Retina (tissue), 1 donor: ENCODE results near the gene CCDC190.
"Not testable (repeated sequence)": the region's sequence is repeated elsewhere in the genome, so short reads cannot be mapped to it uniquely, and the experiment has no call there.

Experiments
- DNase-seq: peaks from one replicate; pipeline ENCODE4 v3.0.0-alpha.2; 2016

CCDC190 gene

DNA sequence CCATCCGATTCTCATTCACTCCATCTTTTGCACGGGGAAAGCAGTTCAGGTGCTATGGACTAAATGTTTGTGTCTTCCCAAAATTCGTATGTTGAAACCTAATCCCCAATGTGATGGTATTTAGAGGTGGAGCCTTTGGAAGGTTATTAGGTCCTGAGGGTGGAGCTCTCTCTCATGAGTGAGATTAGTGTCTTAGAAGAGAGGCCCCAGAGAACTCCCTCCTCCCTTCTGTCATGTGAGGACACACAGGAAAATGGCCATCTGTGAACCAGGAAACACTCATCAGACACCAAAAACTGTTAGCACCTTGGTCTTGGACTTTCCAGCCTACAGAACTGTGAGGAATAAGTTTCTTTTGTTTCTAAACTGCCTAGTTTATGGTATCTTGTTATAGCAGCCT, 15.8 kb upstream of the CCDC190 start:
- DNase-seq, result no peak

DNA sequence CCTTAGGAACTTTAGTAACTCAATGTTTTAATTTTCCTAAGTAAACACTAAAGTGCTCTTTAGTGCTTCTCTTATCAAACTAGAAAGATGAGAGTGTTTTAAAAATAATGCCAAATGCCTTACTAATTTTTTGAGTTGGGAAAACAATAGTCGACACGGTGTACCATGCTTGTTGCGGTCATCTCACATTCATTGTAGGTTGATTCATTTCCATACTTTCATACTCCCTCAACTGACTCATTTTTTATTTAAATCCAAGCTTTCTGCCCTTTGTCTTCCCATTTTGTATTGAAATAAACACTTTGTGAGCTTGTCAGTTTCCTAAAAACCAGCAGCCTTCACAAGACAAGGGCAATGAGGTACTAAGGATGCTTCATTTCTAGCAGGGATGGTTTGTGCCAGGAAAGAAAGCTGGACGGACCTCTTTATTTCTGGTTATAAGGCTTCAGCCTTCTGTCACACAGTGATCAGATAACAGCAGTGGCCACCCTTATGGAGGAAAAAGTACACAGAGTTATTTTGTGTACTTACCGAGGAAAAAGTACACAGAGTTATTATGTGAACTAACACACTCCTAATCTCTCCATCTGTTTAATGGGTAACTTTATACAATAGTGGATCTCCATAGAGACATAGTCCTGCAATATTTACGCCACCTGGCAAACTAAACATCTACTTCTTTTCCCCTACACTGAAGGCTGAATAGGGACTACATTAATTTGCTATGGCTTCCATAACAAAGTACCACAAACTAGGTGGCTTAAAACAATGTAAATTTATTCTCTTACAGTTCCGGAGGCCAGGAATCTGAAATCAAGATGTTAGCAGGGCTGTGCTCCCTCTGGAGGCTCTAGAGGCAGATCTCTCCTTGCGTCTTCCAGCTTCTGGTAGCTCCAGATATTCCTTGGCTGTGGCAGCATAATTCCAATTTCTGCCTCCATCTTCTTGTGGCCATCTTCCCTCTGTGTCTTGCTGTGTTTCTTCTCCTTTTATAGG, 13.0 kb upstream of the CCDC190 start:
- no peak for DNase-seq

DNA sequence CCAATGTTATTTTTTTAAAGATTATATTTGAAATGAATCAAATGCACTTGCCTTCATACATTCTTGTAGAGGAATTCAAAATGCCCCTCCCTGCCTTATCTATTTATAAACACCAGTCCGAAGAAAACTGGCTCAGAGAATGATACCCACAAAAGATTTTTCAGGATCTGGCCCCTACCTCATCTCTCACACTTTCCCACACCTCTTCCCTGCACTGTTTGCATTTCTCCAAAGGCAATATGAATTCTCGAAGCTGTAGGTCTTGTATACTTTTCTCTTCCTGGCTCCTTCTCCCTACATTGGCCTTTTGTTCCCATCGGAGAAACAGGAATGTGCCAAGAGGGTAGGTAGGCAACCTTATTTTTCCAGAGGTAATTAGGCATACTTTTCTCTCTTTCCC, 12.0 kb upstream of the CCDC190 start:
- DNase-seq, result no peak

DNA sequence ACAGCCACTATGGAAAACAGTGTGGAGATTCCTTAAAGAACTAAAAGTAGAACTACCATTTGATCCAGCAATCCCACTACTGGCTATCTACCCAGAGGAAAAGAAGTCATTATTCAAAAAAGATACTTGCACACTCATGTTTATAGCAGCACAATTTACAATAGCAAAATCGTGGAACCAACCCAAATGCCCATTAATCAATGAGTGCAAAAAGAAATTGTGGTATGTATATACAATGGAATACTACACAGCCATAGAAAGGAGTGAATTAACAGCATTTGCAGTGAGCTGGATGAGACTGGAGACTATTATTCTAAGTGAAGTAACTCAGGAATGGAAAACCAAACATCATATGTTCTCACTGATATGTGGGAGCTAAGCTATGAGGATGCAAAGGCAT, 10.4 kb upstream of the CCDC190 start:
- DNase-seq, result not testable (repeated sequence)

DNA sequence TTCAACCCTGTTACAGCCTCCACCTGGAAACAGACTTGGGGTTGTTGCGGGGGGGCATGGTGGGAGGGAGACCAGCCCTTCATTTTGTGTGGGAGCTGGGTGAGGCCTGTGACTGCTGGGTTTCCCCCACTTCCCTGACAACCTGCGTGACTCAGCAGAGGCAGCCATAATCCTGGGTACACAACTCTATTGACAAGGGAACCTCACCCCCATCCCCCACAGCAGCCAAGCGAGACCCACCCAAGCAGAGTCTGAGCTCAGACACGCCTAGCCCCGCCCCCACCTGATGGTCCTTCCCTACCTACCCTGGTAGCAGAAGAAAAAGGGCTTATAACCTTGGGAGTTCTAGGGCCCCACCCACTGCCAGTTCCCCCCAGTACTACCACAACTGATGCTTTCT, 8.0 kb upstream of the CCDC190 start:
- DNase-seq, result no peak

DNA sequence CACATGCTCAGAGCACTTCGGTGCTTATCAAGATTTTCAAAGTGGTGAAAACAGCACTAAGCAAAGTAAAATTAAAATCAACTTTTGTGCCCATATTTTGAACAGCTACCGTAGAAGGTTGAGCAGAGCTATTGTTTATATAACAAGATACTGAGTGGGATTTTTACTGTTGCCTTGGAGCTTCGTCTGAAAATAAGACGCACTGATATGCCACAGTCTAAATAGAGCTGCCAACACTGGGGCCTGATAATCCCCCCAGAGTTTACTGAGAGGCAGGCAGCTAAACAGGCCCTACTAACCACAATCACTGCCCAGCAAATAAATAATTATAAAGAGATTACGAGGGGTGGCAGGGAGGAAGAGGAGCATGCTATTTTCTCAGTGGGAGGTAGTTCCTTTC, 650 bp upstream of the CCDC190 start:
- no peak for DNase-seq

DNA sequence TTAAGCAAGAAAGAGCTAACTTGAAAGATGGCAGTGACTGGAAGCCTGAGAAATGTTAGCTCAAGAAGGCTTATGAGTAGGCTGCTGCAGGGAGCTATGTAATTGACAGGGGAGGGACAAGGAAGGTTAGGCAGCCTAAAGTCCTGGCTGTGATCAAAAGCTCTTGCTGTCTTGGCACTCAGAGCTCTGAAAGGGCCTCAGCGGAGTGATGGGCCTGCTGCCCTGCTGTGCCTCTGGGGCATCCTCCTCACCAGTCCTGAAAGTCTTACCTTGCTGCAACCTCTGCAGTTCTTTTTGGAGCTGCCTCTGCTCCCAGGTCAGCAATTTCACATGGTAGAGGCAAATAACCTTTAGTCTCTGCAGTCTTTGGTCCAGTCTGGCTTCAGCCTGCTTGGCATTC, 1.8 kb downstream of the CCDC190 start:
- no peak for DNase-seq

DNA sequence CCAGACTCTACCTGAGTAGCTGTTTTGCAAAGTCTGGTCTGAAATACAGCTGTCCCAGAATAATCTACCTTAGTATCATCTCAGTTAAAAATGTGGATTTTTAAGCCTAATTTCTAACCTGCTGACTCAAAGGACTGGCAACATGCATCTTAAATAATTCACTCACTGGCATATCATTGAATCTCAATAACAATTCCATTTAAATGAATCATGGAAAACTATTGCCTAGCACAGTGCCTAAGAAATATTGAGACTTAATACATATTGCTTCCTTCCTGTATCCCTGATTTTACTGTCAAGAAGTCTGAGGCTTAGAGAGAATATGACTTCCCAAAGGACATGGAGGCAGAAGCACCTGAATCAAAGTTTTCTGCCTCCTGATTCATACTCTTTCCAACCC, 3.1 kb downstream of the CCDC190 start:
- DNase-seq, result no peak

DNA sequence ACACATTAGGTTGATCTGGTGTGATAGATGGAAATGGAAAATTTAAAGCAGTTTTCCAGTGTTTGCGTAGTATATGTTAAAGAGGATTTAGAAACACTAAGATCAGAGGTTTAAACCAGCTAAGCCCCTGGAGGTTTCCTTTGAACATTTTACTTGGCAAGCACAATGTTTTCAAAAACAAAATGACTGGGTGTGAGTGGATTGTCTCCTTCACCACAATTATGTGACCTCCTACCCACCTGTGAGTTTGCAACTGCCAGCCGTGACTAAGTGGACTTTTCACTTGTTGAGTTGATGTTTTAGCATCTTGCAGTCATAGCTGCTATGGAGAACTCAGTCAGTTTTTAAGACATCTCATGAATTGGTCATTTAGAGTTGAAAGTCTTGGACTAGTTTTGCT, 4.7 kb downstream of the CCDC190 start:
- DNase-seq, result no peak

DNA sequence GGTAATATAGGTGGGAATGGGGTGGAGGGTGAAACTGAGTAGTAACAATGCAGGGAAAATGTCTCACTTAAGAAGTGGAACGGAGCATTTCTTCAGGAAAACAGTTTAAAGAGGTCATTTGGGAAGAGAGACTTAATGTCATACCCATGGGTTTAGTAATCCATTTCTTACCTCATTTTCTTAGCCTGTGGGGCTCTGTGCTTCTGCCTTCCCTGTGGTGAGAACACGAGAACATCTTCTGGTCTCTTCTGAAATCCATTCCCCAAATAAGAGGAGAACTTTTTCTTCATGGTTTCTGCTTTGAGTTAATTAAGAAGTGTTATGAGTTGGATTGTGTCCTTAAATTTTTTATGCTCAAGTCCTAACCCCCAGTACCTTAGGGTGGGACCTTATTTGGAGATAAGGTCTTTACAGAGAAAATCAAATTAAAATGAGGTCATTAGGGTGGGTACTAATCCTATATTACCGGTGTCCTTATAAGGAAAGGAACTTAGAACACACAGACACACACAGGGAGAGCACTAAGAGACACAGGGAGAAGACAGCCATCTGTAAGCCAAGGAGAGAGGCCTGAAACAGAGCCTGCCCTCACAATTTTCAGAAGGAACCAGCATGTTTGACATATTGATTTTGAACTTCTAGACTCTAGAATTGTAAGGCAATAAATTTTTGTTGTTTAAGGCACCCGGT, 5.4 kb downstream of the CCDC190 start:
- DNase-seq, result no peak

DNA sequence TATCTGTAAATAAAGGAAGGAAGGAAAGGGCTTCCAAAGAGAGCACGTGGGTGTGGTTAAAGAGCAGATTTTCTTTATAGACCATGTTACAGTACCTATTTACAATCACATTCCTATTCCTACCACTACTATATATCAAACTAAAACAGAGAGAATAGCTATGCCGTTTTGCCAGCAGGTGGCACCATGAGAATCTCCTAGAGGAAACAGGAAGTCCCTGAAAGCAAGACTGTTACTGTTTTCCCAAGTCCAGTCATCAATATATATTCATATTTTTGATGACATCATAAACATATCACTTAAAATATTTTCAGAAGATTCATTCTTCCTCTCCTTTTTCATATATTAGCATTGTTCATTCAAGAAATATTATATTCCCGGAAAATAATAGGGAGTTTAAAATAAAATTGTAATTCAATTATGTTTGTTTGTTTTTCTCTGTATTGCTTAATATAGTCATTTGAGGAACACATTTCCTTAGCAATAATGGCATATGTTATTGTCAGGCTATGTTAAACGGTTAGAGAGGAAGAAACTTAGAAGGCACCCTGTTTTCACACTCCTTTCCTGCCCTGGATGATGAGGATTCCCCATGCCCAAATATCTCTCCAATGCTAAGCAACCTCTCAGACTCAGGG, 6.6 kb downstream of the CCDC190 start:
- DNase-seq, result peak; percentile 7

DNA sequence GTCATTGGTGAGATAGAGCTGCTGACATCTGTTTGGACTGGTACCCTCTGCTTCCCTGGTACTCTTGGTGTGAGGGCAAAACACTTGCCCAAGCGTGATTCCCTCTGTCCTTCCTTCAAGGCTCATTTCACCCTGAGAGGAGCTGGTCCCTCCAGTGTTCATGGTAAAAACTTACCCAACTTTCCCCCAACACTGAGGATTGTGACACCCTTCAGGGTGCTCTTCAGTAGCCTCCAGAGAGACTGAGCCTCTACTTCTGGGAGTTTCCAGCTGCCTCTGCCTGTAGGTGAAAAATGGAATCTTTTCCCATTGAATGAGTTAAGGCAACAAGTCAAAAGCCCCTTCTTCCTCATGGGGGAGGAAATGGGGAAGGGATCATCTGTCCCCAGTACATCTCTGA, 9.6 kb downstream of the CCDC190 start:
- DNase-seq, result no peak

DNA sequence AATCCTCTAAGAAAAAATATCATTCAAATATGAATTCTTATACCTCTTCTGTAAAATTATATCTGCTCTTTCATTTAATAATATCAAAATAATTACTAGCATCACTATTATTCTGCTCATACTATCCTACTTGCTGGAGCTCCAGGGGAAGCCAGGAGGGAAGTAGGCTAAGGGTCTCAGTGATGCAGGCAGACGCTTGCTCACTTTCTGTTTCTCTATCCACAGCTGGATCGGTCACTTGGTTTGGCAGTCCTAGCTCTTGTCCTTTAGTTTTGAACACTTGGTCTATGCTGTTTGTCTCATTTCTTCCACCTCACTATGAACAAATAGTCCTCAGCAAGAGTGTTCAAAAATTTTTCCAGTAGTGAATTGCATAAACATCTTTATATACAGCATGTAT, 11.3 kb downstream of the CCDC190 start:
- no peak for DNase-seq

DNA sequence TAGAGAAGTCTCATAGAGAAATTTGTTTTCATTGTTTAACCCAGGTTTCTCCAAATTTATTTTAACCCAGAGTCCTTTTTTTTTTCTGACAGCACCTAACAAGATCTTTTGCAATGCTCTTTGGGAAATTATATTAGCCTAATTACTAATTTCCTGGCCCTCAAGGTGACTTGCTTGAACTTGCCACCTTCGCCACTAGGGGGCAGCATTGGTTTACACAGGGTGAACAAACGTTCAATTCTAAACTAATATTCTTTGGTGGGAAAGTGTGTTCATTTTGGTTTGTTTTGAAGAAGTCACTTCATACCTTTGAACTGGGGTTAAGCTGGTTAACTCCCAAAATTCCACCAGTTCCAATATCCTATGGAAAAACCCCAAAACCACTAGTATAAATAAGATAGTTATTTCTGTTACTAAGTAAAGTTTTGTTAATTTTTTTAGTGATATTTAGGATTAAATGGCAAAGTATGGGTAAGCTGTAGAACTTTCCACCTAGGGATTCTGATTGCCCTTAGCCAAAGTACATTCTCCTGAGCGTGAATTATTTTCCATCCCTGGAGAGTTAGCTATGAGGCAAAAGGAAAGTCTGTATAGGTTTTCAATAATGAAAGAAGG, 13.0 kb downstream of the CCDC190 start:
- peak; percentile 60 for DNase-seq

DNA sequence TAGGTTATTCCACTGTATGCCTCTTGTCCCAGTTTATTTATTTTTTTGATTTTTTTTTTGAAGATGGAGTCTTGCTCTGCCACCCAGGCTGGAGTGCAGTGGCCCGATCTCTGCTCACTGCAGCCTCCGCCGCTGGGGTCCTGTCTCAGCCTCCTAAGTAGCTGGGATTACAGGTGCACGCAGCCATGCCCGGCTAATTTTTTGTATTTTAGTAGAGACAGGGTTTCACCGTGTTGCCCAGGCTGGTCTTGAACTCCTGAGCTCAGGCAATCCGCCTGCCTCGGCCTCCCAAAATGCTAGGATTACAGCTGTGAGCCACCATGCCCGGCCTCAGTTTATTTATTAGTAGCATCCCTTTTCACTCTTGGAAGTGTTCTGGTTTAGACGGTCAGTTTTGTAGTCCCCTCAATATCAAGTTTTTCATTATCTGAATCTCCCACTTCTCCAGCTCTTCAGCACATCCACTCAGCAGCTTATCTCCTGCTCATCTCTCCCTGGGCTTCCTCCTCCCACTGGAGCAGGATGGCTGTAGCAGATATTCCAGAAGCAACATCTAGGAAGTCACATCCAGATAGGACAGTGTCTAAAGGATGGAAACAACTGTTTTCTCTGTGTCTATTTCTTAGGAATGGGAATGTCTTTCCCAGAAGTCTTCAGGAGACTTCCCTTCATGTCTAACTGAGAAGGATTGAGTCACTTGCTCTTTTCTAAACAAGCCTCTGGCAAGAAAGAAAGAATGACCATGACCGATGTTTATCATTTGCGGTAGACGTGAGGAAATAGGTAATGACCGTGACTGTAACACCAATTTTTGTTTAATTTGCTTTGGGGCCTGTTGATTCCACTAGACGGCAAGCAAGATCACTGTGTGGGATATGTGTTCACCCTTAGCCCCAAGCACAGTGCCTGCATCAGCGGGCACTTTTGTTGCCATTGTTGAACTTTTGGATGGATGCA, 14.4 kb downstream of the CCDC190 start:
- no peak for DNase-seq

DNA sequence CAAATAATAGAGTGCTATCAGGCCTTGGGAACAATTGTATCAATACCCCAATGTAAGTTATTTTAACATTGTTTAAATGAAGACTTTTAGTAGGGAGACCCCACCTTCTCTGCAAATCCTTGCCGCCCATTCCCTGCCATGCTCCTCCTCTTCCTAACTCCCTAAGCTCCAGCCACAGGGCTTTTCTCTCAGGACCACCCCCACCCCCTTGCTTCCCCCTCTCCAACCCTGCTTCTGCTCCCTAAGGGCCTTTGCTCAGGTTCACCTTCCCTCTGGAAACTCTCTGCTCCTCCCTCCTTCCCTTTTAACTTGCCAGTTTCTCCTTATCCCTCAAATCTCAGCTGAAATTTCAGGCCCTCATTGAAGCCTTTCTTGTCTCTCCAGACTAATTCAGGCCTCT, 16.8 kb downstream of the CCDC190 start:
- DNase-seq, result no peak

DNA sequence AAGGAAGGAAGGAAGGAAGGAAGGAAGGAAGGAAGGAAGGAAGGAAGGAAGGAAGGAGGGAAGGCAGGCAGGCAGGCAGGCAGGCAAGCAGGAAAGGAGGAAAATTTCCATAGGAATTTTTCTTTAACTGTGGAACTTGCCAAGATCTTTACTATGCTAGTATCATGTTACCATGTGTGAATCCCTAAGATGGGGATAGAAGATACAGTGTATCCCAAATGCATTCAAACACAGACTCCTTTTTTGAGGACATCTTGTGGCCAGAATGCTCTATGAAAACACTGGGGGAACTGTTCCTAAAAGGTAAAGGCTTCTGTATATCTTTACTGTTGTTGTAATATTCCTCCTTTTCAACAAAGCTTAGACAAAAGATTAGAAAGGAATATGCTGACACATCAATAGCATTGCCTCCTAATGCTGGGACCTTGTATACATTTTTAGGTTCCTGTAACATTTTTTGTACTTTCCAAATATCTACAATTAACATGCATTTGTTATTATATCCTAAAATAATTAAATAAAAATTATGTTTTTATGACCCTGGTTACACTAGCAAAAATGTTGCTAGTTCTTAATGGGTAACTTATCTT, 20.6 kb downstream of the CCDC190 start:
- no peak for DNase-seq

DNA sequence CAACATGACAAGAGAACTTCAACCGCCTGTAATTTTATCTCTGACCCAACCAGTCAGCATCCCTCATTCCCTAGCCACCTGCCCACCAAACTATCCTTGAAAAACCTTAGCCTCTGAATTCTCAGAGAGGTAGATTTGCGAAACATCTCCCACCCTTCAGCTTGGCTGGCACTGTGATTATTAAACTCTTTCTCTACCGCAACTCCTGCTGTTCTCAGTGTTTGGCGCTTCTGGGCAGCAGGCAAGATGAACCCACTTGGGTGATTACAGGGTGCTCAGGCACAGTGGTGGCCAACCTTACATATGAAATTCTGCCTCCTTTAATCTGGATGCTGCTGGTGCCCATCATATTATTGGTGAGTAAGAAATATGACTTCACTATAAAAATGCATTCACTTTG, 22.1 kb downstream of the CCDC190 start:
- no peak for DNase-seq

DNA sequence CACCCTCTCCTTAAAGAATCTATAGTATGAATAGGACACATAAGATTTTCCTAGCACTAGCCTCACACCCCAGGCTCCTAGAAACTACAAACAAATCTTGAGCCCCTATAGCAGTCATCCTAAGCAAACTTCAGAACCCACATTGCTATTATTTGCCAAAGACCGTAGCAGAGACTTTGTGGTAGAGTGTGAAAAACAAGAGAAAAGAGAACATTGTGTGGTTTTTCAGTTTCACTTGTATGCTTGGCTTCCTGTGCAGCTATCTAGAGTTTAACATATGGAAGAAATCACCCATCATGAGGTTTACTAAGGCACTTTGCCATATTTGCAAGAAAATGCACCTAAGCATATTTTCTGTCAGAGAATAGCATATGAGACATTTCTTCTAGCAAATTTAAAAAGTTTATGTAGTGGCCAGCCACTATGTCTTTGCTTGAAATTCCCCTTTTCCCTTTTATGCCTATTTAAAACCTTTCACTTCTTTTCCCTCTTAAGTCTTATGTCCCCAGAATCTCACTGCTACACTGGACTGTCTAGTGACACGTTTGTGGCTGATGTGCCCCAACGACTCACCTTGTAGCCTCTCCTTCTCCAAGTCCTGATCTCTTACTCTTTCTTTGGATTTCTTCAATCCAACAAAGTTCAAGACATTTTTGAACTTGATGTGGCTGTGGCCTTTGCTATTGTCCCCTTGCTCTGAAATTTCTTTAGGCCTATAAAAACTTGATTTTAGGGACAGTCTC, 25.6 kb downstream of the CCDC190 start:
- no peak for DNase-seq

DNA sequence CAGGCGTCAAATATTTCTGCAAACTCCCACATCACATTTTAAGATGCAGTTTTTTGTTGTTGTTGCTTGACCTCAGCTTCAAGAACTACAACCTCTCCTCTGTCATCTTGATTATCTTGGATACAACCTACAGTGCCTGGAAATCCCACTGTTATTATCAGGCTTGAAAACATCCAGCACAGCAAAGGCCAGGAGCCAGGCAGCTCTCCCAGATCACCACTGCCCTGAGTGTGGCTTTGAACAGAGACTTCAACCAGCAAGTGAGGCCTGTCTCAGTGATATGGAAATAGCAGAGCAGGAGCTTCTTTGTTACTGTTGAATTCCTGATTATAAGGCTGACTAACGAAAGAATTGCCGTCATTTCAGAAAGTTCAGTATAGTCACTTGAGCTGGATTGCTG, 28.5 kb downstream of the CCDC190 start:
- no peak for DNase-seq

DNA sequence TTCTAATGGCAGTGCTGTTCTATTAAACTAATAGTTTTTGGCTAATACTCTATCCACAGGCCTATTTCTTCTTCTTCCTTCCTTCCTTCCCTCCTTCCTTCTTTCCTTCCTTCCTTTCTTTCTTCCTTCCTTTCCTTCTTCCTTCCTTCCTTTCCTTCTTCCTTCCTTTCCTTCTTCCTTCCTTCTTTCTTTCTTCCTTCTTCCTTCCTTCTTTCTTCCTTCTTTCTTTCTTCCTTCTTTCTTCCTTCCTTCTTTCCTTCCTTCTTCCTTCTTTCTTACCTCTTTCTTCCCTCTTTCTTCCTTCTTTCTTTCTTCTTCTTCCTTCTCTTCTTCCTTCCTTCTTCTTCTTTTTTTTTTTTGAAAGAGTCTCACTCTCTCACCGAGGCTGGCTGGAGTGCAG, 31.7 kb downstream of the CCDC190 start:
- DNase-seq, result no peak
